Epidermal melanocyte (primary cell): Measurements from ENCODE around the gene RPS6KA6.
"Not testable (repeated sequence)": the region's sequence is repeated elsewhere in the genome, so short reads cannot be mapped to it uniquely, and the experiment has no call there.

Experiments
- DNase-seq: peaks from one replicate; pipeline ENCODE4 v3.0.0; 2011; ENCODE audit warnings: low spot score; ENCODE audit not compliant: insufficient read length

Gene RPS6KA6

DNA sequence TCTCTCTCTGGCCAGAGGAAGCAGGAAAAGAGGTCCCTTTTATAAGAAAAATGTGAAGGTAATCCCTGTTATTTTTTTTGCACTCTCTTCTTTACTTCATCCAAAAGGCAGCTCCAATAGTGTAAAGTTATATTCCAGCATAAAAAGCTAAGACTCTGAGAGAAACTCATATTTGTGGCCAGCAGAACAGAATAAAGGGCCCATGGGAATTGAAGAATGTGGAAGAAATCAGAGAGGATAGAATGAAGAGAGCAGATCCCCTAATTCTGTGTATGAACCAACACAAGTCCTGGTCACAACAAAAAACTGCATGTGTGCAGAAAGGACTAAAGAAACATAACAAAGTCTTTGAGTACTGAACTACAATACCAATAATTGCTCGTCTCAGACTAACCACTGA is 22.3 kb downstream of the RPS6KA6 start:
- no peak for DNase-seq

DNA sequence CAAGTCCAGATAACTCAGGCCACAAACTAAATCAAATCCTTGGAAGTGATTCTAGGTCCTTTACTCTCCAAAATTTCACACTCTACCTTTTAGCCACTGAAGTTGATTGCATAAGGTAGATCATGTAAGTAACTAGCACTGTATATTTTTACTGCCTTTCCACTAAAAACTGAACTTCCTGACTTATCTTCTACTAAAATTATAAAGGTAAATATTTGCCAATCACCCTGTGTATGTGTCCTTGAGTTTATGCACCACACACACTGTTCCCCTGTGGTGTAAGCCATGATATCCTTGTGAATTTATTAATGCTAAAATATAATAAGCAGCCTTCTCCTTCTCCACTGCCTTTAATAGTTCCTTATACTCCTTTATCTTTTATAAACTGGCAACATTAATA is 25.6 kb downstream of the RPS6KA6 start:
- DNase-seq = no peak

DNA sequence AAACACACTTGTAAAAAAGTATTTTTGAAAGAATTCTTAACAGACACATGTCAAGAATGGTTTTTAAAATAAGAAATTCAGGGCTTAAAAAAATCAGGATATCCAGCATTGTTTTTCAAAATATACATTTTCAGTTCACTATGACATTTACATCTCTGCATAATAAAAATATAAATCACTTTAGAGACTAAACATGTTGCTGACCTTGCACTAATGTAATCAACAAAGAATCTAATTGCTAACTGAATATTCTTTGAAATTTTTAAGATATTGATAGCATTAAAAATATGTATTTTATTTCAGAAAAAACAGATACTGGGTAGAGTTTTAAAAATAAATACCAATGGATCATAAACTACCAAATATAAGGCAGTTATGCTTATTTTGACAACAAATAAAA is 26.4 kb downstream of the RPS6KA6 start:
- no peak for DNase-seq

DNA sequence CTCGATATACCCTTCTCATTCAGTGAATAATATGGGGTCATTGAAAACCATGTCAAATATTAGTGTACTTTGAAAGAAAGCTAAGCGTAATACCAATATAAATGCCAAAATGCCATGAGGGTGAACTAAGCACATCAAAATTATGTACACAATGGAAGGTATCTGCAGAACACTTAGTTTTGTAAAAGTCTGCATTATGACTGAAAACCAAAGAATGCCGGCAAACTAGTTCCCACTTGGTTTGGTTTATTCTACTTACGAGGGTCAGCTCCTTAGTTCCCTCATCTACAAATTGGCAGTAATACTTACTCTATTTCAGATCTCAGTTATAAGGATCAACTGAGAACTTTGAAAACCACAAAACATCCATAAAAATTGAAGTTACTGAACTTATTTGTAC is 27.3 kb downstream of the RPS6KA6 start:
- DNase-seq = no peak

DNA sequence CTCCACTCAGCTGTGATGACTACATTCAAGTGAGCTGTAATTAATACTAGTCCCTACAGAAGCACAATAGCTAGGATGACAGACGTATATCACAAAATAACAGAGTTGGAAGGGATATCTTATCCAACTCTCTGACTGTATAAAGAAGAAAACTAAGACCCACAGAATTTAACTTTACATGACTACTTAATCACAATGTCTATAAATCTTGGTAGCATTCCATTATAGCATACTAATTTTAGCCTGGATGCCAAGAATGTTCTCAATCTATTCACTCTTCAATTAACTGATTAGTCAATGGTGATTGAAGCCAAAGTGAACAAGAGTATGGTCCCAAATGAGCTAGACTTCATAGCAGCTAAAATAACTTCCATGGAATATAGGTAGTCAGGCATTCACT is 31.2 kb downstream of the RPS6KA6 start:
- DNase-seq = no peak

DNA sequence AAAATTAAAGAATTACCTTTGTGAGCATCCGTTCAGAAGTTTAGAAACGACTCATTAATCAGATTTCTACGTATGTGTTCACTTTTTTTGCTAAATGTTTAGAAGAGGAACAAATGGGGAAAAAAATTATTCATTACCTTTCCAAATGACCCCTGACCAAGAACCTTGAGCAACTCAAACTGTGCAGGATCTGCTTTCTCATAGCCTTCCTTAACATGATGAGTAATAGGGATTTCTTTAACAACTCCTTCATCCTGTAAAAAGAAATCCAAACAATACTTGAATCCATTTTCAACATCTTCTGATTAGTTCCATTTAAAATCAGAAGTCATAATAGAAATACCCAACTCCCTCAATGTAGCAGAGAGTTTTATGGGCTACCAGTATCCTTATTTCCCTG is 32.1 kb downstream of the RPS6KA6 start:
- DNase-seq = no peak

DNA sequence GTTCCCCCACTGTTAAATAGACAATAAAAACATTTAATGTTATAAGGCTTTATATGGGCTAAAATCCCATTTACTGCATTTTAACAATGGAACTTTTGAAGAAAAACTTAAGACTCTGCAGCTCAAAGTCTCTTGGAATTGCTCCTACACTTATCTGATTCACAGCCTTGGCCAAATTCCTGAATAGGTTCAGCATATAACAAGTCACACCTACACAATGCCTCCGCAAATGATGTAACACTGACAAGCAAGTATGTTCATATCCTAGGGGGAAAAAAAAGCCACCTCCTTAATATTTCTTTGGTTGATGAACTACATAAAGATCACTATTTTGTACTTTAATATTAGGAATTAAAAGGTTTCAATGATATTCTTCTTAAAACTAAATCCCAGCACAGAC is 34.5 kb downstream of the RPS6KA6 start:
- DNase-seq = no peak

DNA sequence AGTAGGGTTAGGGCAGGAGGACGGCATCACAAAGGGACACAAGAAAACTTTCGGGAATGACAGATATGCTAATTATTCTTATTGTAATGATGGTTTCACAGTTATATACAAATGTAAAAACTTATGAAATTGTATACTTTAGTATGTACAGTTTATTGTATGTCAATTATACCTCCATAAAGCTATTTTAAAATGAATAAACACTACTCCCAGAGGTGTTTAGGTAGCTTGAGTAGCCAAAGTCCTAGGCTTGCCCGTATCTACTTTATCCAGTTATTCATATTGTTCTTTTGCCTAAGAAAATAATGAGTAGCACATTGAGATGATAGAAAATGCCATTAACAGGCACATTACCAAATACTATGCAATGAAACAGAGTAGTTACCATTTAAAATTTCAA is 43.0 kb downstream of the RPS6KA6 start:
- no peak for DNase-seq

DNA sequence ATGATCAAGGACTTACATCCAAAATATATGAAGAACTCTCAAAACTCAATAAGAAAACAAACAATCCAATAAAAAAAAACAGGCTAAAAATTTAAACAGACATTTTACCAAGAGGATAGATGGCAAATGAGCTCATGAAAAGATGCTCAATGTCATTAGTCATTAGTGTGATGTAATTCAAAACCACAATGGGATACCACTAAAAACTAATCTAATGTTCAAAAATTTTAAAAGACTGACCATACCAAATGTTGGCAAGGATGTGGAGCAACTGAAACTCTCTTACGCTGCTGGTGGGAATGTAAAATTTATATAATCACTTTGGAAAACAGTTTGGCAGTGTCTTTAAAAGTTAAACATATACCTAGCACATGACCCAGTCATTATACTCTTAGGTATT is 43.7 kb downstream of the RPS6KA6 start:
- no peak for DNase-seq

DNA sequence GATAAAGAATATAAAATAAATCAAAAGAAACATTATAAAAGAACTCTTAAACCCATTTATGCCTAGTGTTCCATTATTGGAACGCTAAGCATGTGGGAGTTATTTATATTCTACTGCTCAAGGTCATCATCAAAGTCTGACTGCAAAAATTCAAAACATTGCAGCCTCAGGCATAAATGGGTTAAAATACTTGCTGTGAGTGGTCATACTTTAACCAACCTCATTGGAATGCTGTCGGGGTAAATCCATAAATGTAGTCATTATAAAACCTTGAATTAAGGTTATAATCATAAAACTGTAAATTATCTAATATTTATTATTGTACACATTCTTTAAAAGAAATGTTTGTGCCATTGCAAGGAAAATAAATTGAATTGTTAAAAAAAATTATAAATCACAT is 55.0 kb downstream of the RPS6KA6 start:
- no peak for DNase-seq

DNA sequence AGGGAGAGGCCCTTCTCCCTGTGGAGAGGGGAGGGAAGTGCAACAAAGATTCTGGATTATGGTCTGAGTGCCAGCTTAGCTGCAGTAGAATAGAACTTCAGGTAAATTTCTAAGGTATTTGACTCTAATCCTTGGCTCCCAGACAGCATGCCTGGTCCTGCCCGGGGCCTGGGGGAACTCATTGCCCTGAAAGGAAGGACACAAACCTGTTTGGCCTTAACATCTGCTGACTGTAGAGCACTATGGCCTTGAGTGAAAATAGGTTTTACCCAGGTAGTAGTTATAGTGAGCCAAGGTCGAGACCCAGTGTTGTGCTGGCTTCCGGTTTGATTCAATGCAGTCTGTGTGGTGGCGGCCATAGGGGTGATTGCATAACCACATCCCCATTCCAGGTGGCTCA is 64.4 kb downstream of the RPS6KA6 start:
- no peak for DNase-seq

DNA sequence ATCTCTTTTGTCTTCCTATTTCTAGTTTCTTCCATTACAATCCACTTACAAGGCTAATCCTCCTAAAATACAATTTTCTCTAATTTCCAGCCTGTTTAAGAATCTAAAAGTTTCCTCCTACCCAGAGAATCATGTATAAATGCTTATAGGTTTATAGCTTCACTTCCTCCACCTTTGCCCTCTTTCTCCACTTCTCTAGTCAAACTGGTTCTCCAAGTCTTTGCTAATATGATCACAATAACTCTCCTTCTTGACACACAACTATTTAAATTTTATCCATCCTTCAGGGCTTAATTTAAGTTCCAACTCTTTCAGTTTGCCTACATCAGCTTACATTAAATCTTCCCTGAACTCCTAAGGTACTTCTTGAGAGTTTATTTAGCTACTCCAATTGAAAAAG is 69.2 kb downstream of the RPS6KA6 start:
- DNase-seq = no peak

DNA sequence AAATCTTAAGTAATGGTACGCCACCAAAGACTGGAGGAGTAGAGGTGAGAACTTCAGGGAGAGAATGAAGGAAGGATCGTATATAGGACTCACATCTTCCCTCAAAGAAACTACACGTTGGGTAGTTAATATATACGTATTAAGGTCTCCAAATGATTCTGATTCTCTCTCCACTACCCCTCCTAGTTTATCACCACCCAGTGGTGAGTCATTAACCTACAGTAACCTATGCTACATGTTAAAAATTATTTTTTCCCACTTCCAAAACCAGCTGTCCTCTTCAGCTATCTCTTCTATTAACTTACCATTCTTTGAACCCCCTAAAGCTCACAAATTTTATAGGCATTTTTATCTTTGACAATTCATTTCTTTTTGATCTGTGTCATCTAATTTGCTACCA is 69.7 kb downstream of the RPS6KA6 start:
- no peak for DNase-seq

DNA sequence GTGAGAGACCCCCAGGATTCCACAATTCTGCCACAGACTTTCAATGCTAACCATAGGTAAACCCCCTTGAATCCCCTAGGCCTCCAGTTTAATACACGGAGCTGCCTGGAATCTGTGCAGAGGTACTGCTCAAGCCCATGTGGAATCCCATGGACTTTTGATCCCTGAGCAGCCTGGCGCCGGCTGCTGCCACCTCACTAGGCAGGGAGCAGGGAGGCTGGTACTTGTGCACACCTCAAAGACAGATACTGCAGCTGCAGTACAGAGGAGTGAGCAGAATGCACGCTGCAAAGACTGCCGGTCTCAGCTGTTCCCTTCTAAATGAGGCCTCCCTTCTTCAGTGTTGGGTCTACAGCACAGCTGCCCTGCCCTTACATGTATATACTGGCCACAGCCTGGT is 79.4 kb downstream of the RPS6KA6 start:
- DNase-seq = no peak

DNA sequence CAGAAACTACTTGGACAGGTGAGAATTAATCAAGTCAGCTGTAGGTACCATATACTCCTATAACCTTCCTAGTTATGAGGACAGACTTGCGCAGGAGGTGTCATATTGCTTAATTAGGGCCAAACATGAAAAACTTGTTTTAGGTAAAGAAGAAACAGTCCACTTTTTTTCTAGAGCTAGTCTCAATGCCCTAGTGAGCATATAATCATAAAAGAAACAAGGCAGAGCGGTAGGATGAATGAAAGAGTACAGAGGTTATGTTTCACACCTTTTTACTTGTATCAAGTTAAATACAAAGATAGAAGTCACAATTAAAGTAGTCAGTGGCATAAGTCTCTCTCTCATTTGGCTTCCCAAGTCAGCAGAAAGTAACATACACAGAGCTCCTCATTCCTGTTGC is 88.9 kb downstream of the RPS6KA6 start:
- no peak for DNase-seq

DNA sequence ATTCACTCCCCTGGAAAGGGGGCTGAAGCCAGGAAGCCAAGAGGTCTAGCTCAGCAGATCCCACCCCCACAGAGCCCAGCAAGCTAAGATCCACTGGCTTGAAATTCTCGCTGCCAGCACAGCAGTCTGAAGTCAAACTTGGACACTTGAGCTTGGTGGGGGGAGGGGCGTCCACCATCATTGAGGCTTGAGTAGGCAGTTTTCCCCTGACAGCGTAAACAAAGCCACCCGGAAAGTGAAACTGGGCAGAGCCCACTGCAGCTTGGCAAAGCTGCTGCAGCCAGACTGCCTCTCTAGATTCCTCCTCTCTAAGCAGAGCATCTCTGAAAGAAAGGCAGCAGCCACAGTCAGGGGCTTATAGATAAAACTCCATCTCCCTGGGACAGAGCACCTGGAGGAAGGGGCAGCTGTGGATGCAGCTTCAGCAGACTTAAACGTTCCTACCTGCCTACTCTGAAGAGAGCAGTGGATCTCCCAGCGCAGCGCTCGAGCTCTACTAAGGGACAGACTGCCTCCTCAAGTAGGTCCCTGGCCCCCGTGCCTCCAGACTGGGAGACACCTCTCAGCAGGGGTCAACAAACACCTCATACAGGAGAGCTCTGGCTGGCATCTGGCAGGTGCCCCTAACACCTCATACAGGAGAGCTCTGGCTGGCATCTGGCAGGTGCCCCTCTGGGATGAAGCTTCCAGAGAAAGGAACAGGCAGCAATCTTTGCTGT is 108.4 kb downstream of the RPS6KA6 start:
- DNase-seq = not testable (repeated sequence)

DNA sequence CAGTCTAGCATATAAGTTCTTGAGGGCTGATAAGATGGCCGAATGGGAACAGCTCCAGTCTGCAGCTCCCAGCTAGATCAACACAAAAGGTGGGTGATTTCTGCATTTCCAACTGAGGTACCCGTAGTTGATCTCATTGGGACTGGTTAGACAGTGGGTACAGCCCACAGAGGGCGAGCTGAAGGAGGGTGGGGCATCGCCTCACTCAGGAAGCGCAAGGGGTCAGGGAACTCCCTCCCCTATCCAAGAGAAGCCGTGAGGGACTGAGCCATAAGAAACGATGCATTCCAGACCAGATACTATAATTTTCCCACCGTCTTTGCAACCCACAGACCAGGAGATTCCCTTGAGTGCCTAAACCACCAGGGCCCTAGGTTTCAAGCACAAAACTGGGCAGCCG is 109.0 kb downstream of the RPS6KA6 start:
- no peak for DNase-seq

DNA sequence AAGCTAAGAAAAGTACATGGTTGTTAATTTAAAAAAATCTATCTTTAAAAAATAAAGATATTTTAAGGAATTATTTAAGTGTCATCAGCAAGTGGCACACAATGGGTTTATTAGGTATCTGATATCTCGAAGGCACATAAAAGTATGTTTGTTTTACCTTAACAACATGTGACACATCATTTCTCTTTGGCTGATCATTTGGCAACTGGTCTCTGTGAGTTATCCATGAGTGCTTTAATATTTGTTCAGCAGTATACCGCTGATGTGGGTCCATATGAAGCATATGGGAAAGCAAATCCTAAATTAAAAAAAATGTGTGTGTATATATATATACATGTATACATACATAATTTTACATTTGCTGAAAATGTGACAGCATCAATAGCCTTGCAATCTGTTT is 123.2 kb downstream of the RPS6KA6 start:
- no peak for DNase-seq

DNA sequence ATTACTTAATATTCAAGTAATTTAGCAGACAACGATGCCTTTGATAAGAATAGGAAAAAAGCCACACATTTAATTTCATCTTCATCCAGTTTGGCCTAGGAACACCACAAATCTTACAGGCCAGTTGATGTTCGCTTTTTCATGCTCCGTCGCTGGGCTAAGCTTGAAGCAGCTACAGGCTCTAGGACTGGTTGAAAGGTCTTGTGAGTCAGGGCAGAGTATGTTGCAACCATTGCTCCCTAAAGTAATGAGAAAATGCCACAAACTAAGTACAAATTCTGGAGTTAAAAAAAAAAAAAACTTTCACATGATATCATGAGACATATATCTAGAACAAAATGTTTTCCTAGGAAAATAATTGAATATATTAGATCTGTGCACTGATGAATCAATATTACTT is 123.8 kb downstream of the RPS6KA6 start:
- DNase-seq = no peak

DNA sequence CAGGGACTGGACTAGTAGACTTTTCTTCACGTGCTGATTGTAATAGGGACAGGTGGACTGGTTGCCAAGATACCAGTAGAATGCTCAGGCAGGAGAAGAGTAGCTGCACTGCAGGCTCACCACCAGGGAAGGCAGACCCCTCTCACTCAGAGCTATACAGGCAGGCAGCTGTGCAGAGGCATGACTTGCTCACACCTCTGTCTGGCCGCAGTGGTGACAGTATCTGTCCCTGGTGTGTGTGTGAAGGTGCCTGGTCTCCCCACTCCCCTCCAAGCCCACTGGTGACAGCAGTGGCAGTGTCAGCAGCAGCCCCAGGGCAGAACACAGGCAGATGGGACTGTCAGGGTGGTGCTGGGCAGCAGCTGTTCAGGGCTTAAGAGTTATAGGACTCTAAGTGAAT is 140.7 kb downstream of the RPS6KA6 start:
- no peak for DNase-seq

DNA sequence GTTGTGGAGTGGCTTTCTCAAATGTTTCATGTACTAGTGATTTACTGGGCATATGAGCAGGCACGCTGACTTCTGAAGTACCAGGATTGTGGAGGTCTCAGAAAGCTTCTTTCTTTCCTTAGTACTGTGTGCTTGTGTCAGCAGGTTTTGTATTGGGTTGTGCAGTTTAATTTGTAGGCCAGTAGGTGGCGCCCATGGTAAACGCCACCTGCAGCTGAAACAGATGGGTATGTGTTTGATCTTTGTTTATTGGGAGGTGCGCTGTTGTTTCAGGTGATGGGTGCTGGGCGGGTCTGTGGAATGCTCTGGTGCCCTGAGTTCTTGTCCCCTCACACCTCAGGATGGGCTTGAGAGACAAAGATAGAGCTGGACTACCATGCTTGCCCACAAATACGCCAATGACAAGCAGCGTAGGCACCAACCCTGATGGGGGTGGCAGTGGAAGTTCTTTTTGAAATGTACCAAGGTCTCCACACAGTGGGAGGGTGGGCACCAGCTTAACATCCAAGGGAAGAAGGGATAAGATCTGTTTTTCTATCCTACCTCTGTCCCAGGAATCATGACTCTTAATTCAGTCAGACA is 141.5 kb downstream of the RPS6KA6 start:
- no peak for DNase-seq

DNA sequence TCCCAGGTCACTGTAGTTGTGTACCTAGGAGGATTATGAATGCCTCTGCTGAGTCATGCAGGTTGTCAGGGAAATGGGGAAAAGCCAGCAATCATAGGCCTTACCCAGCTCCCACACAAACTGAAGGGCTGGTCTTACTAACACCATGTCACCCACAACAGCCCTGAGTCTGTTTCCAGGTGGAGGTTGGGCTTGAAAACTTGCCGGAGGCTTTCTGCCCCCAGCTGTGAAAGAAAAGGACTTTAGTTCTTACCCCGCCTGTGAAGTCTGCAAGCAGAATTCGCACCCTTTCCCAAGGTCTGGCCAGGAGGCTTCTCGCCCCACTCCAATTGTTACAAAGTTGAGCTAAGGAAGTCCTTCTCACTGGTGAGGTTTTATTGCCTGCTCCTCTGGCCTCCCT is 143.9 kb downstream of the RPS6KA6 start:
- DNase-seq = no peak
